Ishikawa (cell line): ENCODE measurements around the gene COG5.

ENCODE experiments used
- CEBPB ChIP-seq: IDR thresholded peaks from 2 replicates; pipeline ENCODE4 v1.6.1; 2012
- FOXM1 ChIP-seq: IDR thresholded peaks from 2 replicates; pipeline ENCODE4 v1.6.1; 2012; ENCODE audit warnings: low read depth, borderline replicate concordance
- MAX ChIP-seq: IDR thresholded peaks from 2 replicates; pipeline ENCODE4 v1.6.1; 2012
- NFIC ChIP-seq: IDR thresholded peaks from 2 replicates; pipeline ENCODE4 v1.6.1; 2012
- RAD21 ChIP-seq: IDR thresholded peaks from 2 replicates; pipeline ENCODE4 v1.6.1; 2012; ENCODE audit warnings: low read depth
- REST ChIP-seq: IDR thresholded peaks from 2 replicates; pipeline ENCODE4 v1.6.1; 2012; ENCODE audit warnings: low read depth, mild to moderate bottlenecking
- TAF1 ChIP-seq: IDR thresholded peaks from 2 replicates; pipeline ENCODE4 v1.6.1; 2012; ENCODE audit warnings: low read depth, mild to moderate bottlenecking
- TCF12 ChIP-seq: IDR thresholded peaks from 2 replicates; pipeline ENCODE4 v1.6.1; 2012; ENCODE audit warnings: low read depth
- YY1 ChIP-seq: IDR thresholded peaks from 2 replicates; pipeline ENCODE4 v1.6.1; 2012; ENCODE audit warnings: low read depth

- no peak for TF ChIP-seq TCF12
- TF ChIP-seq MAX: no peak
- TF ChIP-seq YY1: no peak
- no peak for TF ChIP-seq TAF1
- no peak for TF ChIP-seq REST
- no peak for TF ChIP-seq CEBPB
- TF ChIP-seq RAD21: no peak
- no peak for TF ChIP-seq NFIC
- TF ChIP-seq FOXM1: no peak
Observed at GRCh38 chr7:107472116-107472515, 91.6 kb downstream of the COG5 start.
